GM12891 (cell line): ENCODE results near the gene ARID1B.
"Not testable (repeated sequence)": the region's sequence is repeated elsewhere in the genome, so short reads cannot be mapped to it uniquely, and the experiment has no call there.

Experiments
- DNase-seq: peaks from one replicate; pipeline ENCODE4 v3.0.0; 2011; ENCODE audit warnings: low spot score; ENCODE audit not compliant: insufficient read length
- FAIRE-seq: peaks from 2 replicates; lab custom pipeline; 2011; peaks lifted over from hg19 to GRCh38; lab: Jason Lieb, UNC
- PAX5 ChIP-seq: IDR thresholded peaks from 2 replicates; pipeline ENCODE4 v1.6.1; 2011; ENCODE audit warnings: low read length, moderate library complexity, mild to moderate bottlenecking; ENCODE audit not compliant: insufficient read depth, severe bottlenecking
- POLR2A ChIP-seq: IDR thresholded peaks from 2 replicates; pipeline ENCODE4 v1.6.1; 2011; ENCODE audit warnings: low read depth, low read length, control low read depth
- POLR2AphosphoS5 ChIP-seq: IDR thresholded peaks from 2 replicates; pipeline ENCODE4 v1.6.1; 2011; ENCODE audit warnings: low read depth, low read length, control low read depth
- POU2F2 ChIP-seq: IDR thresholded peaks from 2 replicates; pipeline ENCODE4 v1.6.1; 2011; ENCODE audit warnings: low read depth, mild to moderate bottlenecking, control low read depth, low read length, moderate library complexity
- SPI1 ChIP-seq: IDR thresholded peaks from 2 replicates; pipeline ENCODE4 v1.6.1; 2011; ENCODE audit warnings: low read depth, low read length, control low read depth
- TAF1 ChIP-seq: IDR thresholded peaks from 2 replicates; pipeline ENCODE4 v1.6.1; 2011; ENCODE audit warnings: low read depth, low read length, control low read depth

ARID1B gene

DNA sequence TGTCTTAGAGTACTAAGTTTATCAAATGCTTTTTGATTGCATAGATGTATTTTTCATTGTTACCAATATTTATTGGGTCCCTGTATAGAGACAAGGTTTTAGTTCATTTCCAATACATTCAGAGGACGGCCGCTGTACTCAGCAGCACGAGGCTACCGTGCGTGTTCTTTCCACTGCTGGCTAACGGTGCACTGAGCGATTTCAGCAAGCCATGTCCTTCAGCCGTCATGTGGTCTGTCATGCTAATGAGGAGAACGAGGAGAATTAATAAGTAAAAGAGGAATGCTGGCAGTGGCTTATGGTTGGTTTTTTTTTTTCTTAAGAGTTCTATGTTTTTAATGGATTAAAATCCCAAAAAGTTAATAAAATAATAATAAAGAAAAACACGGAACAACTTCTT, 253.6 kb downstream of the ARID1B start:
- FAIRE-seq (no peak), DNase-seq (no peak)
- TF ChIP-seq POU2F2 (no peak), PAX5 (no peak), POLR2A (no peak), SPI1 (no peak), POLR2AphosphoS5 (no peak), TAF1 (no peak)

DNA sequence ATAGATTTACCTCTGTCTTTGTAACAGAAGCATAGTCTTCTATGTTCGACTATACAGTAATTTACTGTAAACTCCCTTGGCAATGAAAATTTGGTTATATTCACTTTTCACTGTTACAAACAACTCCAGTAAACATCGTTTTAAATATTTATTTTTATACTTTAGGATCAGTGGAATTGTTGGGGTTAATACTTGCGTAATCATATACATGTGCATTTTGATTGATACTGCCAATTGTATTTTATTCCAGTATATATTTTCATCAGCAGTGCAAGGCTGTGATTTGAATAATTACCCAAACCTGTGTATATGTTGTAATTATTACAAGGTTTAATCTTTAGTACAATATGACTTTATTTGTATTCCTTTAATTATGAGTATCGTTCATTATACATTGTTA, 255.7 kb downstream of the ARID1B start:
- FAIRE-seq (no peak), DNase-seq (no peak)
- no peak for TF ChIP-seq SPI1
- TF ChIP-seq POU2F2: no peak
- no peak for TF ChIP-seq PAX5
- no peak for TF ChIP-seq TAF1
- no peak for TF ChIP-seq POLR2AphosphoS5
- no peak for TF ChIP-seq POLR2A

DNA sequence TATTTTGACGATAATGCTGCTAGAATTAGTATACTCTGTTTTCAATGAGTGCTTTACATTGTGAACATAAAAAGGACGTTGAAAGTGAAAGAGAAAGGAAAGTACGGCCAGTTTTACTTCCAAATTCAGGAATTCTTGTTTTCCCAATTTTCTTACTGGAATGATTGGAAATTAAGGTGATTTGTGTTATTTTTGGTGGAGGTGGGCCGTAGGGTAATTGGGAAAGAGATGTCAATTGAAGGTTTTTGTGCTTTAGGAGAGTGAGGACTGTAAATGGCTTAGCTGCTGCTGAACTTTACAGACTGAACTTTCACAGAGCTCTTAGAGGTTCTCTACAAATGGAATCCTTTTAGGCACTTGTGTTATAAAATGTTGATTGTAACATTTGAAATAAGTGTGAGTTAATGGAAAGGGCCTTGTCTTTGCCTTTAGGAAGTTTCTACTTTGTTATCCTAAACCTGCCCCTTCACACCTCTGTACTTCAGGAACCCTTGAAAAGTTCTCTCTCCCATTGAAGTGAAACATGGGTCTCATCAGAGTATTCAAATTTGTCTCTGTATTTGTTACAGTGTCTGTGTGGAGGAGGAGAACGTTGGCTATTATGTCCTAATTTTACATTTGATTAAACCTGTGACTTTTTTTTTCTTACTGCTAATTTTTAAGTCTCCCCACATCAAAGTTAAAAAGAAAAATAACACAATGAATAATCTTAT, 256.4 kb downstream of the ARID1B start:
- FAIRE-seq (peak; percentile 71), DNase-seq (no peak)
- TF ChIP-seq POLR2AphosphoS5: no peak
- TF ChIP-seq POU2F2: no peak
- TF ChIP-seq PAX5: no peak
- no peak for TF ChIP-seq TAF1

DNA sequence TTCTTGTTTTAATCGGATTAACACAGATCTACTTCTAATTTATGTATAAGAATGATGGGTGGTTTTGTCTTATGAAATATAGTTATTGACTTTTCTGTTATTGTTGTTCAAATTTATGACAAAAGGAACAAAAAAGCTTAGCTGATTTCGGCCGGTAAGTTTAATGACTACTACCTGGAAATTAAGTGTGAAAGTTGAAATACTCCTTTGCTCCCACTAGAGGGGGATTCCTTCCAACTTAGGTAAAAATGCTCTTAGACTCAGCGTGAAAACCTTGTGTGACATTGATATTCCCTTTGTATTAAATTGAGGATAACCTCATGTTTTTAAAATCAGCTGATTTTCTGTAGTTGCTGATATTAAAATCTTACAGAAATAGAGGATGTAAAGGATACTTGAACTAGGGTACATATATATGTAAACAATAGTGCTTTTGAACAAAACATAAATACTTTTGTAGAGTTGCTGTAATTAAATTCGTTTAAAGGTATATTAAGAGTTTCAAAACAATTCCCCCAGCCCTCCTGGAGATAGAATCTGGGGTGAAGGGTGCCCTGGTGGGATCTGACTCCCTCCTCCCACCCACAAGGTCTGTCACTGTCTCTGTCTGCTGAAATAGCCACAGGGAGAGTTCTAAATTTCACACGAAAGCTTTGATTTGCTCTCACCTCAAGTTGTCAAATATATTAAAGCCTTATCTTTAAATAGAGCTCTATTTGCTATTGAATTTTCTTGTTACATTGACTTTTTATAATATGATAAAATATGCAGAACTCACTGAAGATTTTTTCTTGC, 257.5 kb downstream of the ARID1B start:
- DNase-seq: no peak
- FAIRE-seq: peak; percentile 56
- TF ChIP-seq POLR2AphosphoS5 (no peak), SPI1 (no peak), TAF1 (no peak)

DNA sequence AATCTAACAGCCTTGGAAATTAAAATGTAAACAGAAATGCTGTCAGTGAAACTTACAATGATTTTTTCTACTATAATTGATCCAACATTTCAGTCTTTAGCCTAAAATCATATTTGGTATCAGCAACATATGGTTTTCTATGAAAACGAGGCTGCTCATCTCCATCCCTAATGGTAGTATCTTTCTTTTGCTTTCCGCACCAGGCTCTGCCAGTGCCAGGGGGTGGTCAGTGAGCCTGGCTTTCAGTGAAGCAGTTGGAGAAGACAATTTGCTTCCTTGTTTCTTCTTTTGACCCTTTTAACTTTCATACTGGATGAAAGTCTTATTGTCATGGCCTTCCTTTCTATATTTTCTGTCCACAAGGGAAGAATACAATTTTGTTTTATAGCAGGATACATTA, 258.4 kb downstream of the ARID1B start:
- DNase-seq (no peak), FAIRE-seq (no peak)
- TF ChIP-seq TAF1: no peak
- no peak for TF ChIP-seq PAX5
- TF ChIP-seq POLR2AphosphoS5: no peak
- no peak for TF ChIP-seq SPI1
- no peak for TF ChIP-seq POU2F2
- no peak for TF ChIP-seq POLR2A

DNA sequence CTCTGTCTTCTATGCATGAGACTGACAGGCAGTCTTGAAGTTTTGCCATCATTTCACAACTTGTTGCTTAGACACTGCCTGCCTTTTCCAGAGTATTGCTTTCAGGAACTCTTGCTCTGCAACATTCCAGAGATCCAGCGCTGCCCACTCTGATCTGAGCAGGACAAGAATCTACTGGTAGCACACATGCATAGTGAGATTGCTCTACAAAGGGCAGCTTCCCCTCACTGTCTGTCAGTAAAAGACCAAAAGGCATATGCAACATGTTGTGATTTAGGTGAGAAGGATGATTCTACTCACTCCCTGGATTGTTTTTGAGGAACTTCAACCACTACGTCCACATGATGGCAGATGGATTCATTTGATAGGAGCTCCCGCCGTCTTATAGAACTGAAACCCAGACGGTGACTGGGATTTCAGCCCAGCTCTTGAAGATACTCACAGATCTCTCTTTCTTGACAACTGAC, 259.1 kb downstream of the ARID1B start:
- FAIRE-seq (no peak), DNase-seq (no peak)
- TF ChIP-seq TAF1 (no peak), SPI1 (no peak), POU2F2 (no peak), POLR2AphosphoS5 (no peak), POLR2A (no peak), PAX5 (no peak)

DNA sequence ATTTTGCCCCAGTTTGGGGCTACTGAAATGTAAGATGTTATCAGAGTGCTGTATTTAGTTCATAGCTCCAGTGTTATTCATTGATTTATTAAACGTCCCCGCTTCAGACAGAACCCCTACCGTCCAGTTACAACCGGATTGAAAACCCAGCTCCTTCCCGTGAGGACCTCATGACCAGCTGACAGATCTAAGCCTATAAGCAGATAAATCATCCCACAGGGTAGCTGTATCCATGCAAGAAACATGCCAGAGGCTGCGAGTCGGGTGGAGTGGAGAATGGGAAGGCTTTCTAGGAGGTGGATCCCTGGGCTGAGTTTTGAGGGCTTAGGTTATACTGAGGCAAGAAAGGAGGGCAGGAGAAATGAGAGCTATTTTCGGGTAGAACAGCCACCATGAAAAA, 260.0 kb downstream of the ARID1B start:
- TF ChIP-seq POU2F2: no peak
- no peak for TF ChIP-seq POLR2A
- TF ChIP-seq POLR2AphosphoS5: no peak
- no peak for TF ChIP-seq PAX5
- TF ChIP-seq TAF1: no peak
- no peak for TF ChIP-seq SPI1
- DNase-seq: no peak
- FAIRE-seq: no peak

DNA sequence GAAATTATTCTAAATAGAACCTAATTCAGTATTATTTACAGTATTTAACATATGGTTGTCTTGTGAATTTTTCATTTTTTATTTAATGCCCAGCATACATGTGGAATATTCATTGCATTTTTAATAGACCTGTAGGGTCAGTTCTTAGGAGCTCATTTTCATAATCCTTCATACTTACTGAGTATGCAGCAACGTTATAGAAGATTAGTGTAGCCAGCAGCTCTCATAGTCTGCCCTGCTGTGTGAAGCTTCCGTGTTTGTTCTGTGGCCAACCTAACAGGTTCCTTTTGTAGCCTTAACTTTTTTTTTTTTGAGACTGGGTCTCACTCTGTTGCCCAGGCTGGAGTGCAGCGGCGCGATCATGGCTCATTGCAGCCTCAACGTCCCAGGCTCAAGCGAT, 261.4 kb downstream of the ARID1B start:
- DNase-seq: no peak
- no peak for TF ChIP-seq POLR2AphosphoS5
- TF ChIP-seq POLR2A: no peak
- TF ChIP-seq SPI1: no peak
- no peak for TF ChIP-seq PAX5
- no peak for TF ChIP-seq TAF1
- TF ChIP-seq POU2F2: no peak
- FAIRE-seq: no peak

DNA sequence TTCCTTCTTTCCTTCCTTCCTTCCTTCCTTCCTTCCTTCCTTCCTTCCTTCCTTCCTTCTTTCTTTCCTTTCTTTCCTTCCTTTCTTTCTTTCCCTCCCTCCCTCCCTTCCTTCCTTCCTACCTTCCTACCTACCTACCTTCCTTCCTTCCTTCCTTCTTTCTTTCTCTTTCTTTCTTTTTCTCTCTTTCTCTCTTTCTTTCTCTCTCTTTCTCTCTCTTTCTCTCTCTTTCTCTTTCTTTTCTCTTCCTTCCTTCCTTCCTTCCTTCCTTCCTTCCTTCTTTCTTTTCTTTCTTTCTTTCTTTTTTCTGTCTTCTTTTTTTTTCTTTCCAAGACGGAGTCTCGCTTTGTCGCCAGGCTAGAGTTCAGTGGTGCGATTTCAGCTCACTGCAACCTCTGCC, 262.5 kb downstream of the ARID1B start:
- FAIRE-seq, DNase-seq: not testable (repeated sequence)

DNA sequence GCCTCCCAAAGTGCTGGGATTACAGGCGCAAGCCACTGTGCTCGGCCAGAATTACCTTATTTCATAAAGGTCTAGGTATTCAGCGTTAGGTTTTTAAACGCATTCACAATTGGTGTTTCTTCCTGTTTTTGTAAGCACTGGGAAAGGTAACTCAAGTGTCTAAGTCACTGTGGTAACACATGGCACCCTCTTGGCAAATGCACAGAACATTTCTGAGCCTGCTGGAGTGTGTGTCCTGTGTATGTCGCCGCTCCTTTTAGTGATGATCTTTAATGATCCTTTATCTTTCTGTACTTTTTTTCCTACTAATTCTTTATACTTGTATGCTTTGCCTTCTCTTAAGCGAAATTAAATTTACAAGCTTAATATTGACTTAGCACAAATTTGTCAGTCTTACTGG, 263.0 kb downstream of the ARID1B start:
- no peak for FAIRE-seq
- no peak for DNase-seq
- TF ChIP-seq POU2F2 (no peak), POLR2AphosphoS5 (no peak), TAF1 (no peak), SPI1 (no peak), POLR2A (no peak), PAX5 (no peak)
